ENCODE measurements around the gene SNX5.

DNA sequence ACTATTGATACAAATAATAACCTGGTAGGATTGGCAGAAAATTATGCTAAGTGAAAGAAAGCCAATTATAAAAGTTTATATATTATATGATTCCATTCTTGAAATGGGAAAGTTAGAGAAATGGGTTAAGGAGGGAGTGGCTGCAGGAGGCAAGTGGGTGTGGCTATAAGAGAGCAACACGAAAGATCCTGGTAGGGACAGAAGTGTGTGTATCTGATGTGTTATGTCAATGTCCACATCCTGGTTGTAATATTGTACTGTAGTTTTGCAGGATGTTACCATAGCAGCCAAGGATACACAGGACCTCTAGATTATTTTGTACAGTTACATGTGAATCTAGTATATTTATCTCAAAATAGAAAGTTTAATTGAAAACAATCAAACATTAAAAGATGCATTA lies 46.8 kb downstream of the SNX5 start:
- TF ChIP-seq, protein P1, sequence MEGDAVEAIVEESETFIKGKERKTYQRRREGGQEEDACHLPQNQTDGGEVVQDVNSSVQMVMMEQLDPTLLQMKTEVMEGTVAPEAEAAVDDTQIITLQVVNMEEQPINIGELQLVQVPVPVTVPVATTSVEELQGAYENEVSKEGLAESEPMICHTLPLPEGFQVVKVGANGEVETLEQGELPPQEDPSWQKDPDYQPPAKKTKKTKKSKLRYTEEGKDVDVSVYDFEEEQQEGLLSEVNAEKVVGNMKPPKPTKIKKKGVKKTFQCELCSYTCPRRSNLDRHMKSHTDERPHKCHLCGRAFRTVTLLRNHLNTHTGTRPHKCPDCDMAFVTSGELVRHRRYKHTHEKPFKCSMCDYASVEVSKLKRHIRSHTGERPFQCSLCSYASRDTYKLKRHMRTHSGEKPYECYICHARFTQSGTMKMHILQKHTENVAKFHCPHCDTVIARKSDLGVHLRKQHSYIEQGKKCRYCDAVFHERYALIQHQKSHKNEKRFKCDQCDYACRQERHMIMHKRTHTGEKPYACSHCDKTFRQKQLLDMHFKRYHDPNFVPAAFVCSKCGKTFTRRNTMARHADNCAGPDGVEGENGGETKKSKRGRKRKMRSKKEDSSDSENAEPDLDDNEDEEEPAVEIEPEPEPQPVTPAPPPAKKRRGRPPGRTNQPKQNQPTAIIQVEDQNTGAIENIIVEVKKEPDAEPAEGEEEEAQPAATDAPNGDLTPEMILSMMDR (IDR thresholded peaks at IDR 0.05 in 4 of 5, conservative IDR thresholded peaks at IDR 0.05 in 1 of 5): no peak
- TF ChIP-seq POLR2A (IDR thresholded peaks at IDR 0.05): no peak

All from gastrocnemius medialis (tissue), 4 donors.